ENCODE results near the gene PICK1.
"Not testable (repeated sequence)": the region's sequence is repeated elsewhere in the genome, so short reads cannot be mapped to it uniquely, and the experiment has no call there.

- TF ChIP-seq EZH2 (IDR thresholded peaks at IDR 0.05; ENCODE audit: insufficient read depth, poor library complexity, severe bottlenecking); EZH2phosphoT487 (IDR thresholded peaks at IDR 0.05; ENCODE audit: insufficient read depth, low read depth): not testable (repeated sequence)
Measured at GRCh38 chr22:38118747-38119146, 61.5 kb downstream of the PICK1 start.
